ENCODE data around the gene COMT.

Gene COMT

GRCh38 chr22:19984201-19984753 lies 42.7 kb downstream of the COMT start:
- DNase-seq: no peak

GRCh38 chr22:19984851-19985811 lies 43.6 kb downstream of the COMT start:
- DNase-seq: no peak

GRCh38 chr22:19986011-19986409 lies 44.4 kb downstream of the COMT start:
- no peak for DNase-seq

- peak; percentile 22 for DNase-seq
Measured at GRCh38 chr22:19986410-19987341, 45.1 kb downstream of the COMT start.

- no peak for DNase-seq
Measured at GRCh38 chr22:19987394-19988306, 46.1 kb downstream of the COMT start.

GRCh38 chr22:19988331-19988808 lies 46.8 kb downstream of the COMT start:
- no peak for DNase-seq

GRCh38 chr22:19988965-19989724 lies 47.6 kb downstream of the COMT start:
- DNase-seq: no peak

- DNase-seq: no peak
Measured at GRCh38 chr22:19989725-19990067, 48.1 kb downstream of the COMT start.

- DNase-seq: no peak
Measured at GRCh38 chr22:19990188-19990587, 48.6 kb downstream of the COMT start.

GRCh38 chr22:19990609-19991394 lies 49.2 kb downstream of the COMT start:
- no peak for DNase-seq

- DNase-seq: no peak
Measured at GRCh38 chr22:19991395-19991644, 49.7 kb downstream of the COMT start.

- no peak for DNase-seq
Measured at GRCh38 chr22:19991645-19992451, 50.3 kb downstream of the COMT start.

GRCh38 chr22:19992481-19992911 lies 50.9 kb downstream of the COMT start:
- DNase-seq: no peak

- DNase-seq: no peak
Measured at GRCh38 chr22:19992921-19993355, 51.4 kb downstream of the COMT start.

GRCh38 chr22:19993926-19994325 lies 52.4 kb downstream of the COMT start:
- DNase-seq: no peak

- DNase-seq: no peak
Measured at GRCh38 chr22:19994851-19995610, 53.5 kb downstream of the COMT start.

- no peak for DNase-seq
Measured at GRCh38 chr22:19995611-19996339, 54.2 kb downstream of the COMT start.

- DNase-seq: no peak
Measured at GRCh38 chr22:19996694-19997384, 55.3 kb downstream of the COMT start.

Data from NCI-H2107 (cell line).